HepG2 (cell line): Measurements from ENCODE around the gene CLEC2D. TPM values are rescaled to one million over a fixed set of nuclear protein-coding genes. Genes with fewer than 3 reads are reported as not detected.

Experiments
- ARID4A ChIP-seq: sonication (generic); formaldehyde crosslinking; IDR thresholded peaks from 2 replicates; pipeline ENCODE4 v1.5.0; 2020; ENCODE audit warnings: mild to moderate bottlenecking, missing genetic modification reagents, borderline replicate concordance
- FOSL2 ChIP-seq: sonication (generic); formaldehyde crosslinking; IDR thresholded peaks from 2 replicates; pipeline ENCODE4 v1.4.0; 2020; ENCODE audit warnings: missing genetic modification reagents
- NR2F2 ChIP-seq: IDR thresholded peaks from 2 replicates; pipeline ENCODE4 v1.6.1; 2012; ENCODE audit warnings: low read depth, inconsistent platforms, borderline replicate concordance
- SNAPC4 ChIP-seq: sonication (generic); formaldehyde crosslinking; IDR thresholded peaks from 2 replicates; pipeline ENCODE4 v1.4.0; 2020; ENCODE audit warnings: mild to moderate bottlenecking, missing genetic modification reagents
- ZNF567 ChIP-seq: sonication (generic); formaldehyde crosslinking; IDR thresholded peaks from 2 replicates; pipeline ENCODE4 v1.8.1; 2023; ENCODE audit warnings: mild to moderate bottlenecking, missing genetic modification reagents, borderline replicate concordance
- ZNF749 ChIP-seq: sonication (generic); formaldehyde crosslinking; IDR thresholded peaks from 2 replicates; pipeline ENCODE4 v1.8.0; 2022; ENCODE audit warnings: mild to moderate bottlenecking, missing genetic modification reagents, moderate library complexity, borderline replicate concordance
- polyA plus RNA-seq, 8 experiments: library from polyadenylated mRNA; depleted of rRNA in 3 of 8; stranded (reverse) in 7 of 8; unstranded in 1 of 8; fragments of >200 nt; fragmentation: Illumina TruSeq in 4 of 8; extraction: Trizol in 4 of 8; gene quantifications; 2 replicates each; pipeline versions ENCODE4 v1.2.1 to v1.2.3, GENCODE V29; 2011 to 2016; ENCODE audit warnings: low read depth in 4 of 8, missing spikeins in 1 of 8, mixed read lengths in 1 of 8; ENCODE audit not compliant: insufficient read depth in 1 of 8
- total RNA-seq, 5 experiments: library from RNA; depleted of rRNA; stranded (reverse); fragments of >200 nt; fragmentation: Illumina TruSeq; extraction: Trizol; gene quantifications; 2 replicates each; pipeline ENCODE4 v1.2.3, GENCODE V29; 2016; ENCODE audit warnings: low read depth in 1 of 5
- TF ChIP-seq, protein P1 (sequence below): sonication (generic); formaldehyde crosslinking; IDR thresholded peaks from one replicate; pipeline ENCODE4 v1.5.1; 2020; ENCODE audit warnings: mild to moderate bottlenecking, missing genetic modification reagents; ENCODE audit errors: not compliant biosample characterization
- TF ChIP-seq, protein P2 (sequence below), 2 experiments: fragments of 450-650 bp in 1 of 2; sonication (generic) in 1 of 2; formaldehyde crosslinking; IDR thresholded peaks; 2 replicates each; pipeline versions ENCODE4 v1.5.0 to v1.8.0; 2020 to 2022; ENCODE audit warnings: mild to moderate bottlenecking in 1 of 2, missing genetic modification reagents in 1 of 2

The CLEC2D gene
- total and polyA plus RNA-seq, 2 of the 13 experiments (the other 11 are each of a cell fraction or from before 2014, with no cell fraction given) = 2.5 to 8.6 TPM

DNA sequence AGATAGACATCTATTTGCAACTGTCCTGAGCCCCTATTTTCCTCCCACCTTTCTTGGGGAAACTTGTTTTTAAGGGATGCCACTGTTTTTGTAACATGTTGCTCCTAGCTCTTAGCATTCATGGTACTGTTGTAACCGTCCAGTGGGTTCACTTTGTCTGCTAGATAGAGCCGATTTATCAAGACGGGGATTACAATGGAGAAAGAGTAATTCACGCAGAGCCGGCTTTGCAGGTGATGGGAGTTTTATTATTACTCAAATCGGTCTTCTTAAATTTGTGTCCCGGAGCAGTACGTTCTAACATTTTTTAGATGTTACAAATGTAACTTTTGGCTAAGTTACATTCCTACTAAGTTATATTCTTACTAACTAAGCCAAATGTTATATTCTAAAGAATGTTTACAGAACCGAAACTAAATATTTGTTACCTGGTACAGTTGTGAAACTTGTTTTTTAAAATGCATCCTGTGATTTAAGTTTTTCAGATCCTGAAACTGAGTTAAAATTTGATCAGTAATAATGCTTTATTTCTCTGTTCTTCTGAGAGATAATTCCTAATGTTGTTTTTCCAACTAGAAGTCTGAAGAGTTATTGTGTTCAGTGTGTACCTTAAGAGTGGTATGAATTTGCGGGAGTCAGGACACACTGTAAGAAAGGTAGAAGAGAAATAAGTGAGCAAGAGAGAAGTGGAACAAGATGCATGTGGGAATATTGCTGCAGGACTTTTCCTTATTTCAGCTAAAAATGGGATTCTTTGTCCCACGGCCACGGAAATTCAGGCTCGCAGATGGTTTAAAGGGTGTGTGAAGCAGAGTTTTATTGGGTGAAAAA, 20.6 kb upstream of the CLEC2D start (continued):
- TF ChIP-seq, protein P1, sequence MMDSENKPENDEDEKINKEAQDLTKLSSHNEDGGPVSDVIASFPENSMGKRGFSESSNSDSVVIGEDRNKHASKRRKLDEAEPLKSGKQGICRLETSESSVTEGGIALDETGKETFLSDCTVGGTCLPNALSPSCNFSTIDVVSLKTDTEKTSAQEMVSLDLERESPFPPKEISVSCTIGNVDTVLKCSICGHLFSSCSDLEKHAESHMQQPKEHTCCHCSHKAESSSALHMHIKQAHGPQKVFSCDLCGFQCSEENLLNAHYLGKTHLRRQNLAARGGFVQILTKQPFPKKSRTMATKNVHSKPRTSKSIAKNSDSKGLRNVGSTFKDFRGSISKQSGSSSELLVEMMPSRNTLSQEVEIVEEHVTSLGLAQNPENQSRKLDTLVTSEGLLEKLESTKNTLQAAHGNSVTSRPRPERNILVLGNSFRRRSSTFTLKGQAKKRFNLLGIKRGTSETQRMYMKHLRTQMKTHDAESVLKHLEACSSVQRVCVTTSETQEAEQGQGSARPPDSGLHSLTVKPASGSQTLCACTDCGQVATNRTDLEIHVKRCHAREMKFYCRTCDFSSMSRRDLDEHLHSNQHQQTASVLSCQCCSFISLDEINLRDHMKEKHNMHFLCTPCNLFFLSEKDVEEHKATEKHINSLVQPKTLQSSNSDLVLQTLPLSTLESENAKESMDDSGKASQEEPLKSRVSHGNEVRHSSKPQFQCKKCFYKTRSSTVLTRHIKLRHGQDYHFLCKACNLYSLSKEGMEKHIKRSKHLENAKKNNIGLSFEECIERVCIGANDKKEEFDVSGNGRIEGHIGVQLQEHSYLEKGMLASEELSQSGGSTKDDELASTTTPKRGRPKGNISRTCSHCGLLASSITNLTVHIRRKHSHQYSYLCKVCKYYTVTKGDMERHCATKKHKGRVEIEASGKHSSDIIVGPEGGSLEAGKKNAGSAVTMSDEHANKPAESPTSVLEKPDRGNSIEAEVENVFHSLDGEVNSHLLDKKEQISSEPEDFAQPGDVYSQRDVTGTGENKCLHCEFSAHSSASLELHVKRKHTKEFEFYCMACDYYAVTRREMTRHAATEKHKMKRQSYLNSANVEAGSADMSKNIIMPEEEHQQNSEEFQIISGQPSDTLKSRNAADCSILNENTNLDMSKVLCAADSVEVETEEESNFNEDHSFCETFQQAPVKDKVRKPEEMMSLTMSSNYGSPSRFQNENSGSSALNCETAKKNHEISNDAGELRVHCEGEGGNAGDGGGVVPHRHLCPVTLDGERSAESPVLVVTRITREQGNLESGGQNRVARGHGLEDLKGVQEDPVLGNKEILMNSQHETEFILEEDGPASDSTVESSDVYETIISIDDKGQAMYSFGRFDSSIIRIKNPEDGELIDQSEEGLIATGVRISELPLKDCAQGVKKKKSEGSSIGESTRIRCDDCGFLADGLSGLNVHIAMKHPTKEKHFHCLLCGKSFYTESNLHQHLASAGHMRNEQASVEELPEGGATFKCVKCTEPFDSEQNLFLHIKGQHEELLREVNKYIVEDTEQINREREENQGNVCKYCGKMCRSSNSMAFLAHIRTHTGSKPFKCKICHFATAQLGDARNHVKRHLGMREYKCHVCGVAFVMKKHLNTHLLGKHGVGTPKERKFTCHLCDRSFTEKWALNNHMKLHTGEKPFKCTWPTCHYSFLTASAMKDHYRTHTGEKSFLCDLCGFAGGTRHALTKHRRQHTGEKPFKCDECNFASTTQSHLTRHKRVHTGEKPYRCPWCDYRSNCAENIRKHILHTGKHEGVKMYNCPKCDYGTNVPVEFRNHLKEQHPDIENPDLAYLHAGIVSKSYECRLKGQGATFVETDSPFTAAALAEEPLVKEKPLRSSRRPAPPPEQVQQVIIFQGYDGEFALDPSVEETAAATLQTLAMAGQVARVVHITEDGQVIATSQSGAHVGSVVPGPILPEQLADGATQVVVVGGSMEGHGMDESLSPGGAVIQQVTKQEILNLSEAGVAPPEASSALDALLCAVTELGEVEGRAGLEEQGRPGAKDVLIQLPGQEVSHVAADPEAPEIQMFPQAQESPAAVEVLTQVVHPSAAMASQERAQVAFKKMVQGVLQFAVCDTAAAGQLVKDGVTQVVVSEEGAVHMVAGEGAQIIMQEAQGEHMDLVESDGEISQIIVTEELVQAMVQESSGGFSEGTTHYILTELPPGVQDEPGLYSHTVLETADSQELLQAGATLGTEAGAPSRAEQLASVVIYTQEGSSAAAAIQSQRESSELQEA (CRISPR knock-in tag) = no peak
- TF ChIP-seq ARID4A (CRISPR knock-in tag) (peak; percentile 22; the same call in 1 of the 2 replicates), ZNF749 (CRISPR knock-in tag) (no peak), NR2F2 (no peak), ZNF567 (CRISPR knock-in tag) (no peak), FOSL2 (CRISPR knock-in tag) (no peak), SNAPC4 (CRISPR knock-in tag) (no peak)
- TF ChIP-seq, protein P2, sequence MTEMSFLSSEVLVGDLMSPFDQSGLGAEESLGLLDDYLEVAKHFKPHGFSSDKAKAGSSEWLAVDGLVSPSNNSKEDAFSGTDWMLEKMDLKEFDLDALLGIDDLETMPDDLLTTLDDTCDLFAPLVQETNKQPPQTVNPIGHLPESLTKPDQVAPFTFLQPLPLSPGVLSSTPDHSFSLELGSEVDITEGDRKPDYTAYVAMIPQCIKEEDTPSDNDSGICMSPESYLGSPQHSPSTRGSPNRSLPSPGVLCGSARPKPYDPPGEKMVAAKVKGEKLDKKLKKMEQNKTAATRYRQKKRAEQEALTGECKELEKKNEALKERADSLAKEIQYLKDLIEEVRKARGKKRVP (CRISPR knock-in tag; IDR thresholded peaks at IDR 0.05) = no peak
